KMS-11 (cell line): ENCODE results near the gene C5orf22.

Experiments used
- H2AFZ ChIP-seq: fragments of 200-600 bp; sonication (generic); 2 replicates; pipeline ENCODE4 v1.6.1; 2016; ENCODE audit warnings: antibody characterized with exemption, mixed run types, low read depth
- H3K27ac ChIP-seq: fragments of 200-600 bp; sonication (generic); 2 replicates; pipeline ENCODE4 v1.6.1; 2016; ENCODE audit warnings: mild to moderate bottlenecking, mixed run types
- H3K27me3 ChIP-seq: fragments of 200-600 bp; sonication (generic); 2 replicates; pipeline ENCODE4 v1.6.1; 2017; ENCODE audit warnings: mild to moderate bottlenecking, low read depth, mixed run types, moderate library complexity; ENCODE audit not compliant: insufficient read depth
- H3K36me3 ChIP-seq: fragments of 200-600 bp; sonication (generic); 2 replicates; pipeline ENCODE4 v1.6.1; 2017; ENCODE audit warnings: mild to moderate bottlenecking, mixed run types; ENCODE audit not compliant: insufficient read depth
- H3K4me1 ChIP-seq: fragments of 200-600 bp; sonication (generic); 2 replicates; pipeline ENCODE4 v1.6.1; 2016; ENCODE audit warnings: mild to moderate bottlenecking, low read depth, mixed run types; ENCODE audit not compliant: poor library complexity, severe bottlenecking
- H3K4me2 ChIP-seq: fragments of 200-600 bp; sonication (generic); 2 replicates; pipeline ENCODE4 v1.7.0; 2016; ENCODE audit warnings: mild to moderate bottlenecking, mixed run types
- H3K4me3 ChIP-seq: fragments of 200-600 bp; sonication (generic); IDR thresholded peaks from 2 replicates; pipeline ENCODE4 v1.6.1; 2017; ENCODE audit warnings: low read depth, low read length, mixed read lengths; ENCODE audit not compliant: insufficient read depth
- H3K79me2 ChIP-seq: fragments of 200-600 bp; sonication (generic); 2 replicates; pipeline ENCODE4 v1.6.1; 2016; ENCODE audit warnings: low read depth, mixed run types; ENCODE audit not compliant: insufficient read depth
- H3K9ac ChIP-seq: fragments of 200-600 bp; sonication (generic); 2 replicates; pipeline ENCODE4 v1.6.1; 2016; ENCODE audit warnings: mild to moderate bottlenecking, mixed run types
- H4K20me1 ChIP-seq: fragments of 200-600 bp; sonication (generic); 2 replicates; pipeline ENCODE4 v1.6.1; 2016; ENCODE audit warnings: mild to moderate bottlenecking, mixed run types; ENCODE audit not compliant: insufficient read depth
- CTCF ChIP-seq: fragments of 200-600 bp; sonication (generic); conservative IDR thresholded peaks from 2 replicates; pipeline ENCODE4 v1.6.1; 2017; ENCODE audit warnings: low read depth, mild to moderate bottlenecking, antibody characterized with exemption, low read length, moderate library complexity, mixed read lengths

The C5orf22 gene

GRCh38 chr5:31579558-31579957 lies 47.5 kb downstream of the C5orf22 start:
- H3K4me1 ChIP-seq = no peaks in the 10 kb centered on the region
- no peak overlapping the region for H2AFZ ChIP-seq
- no peaks in the 10 kb centered on the region for H3K79me2 ChIP-seq
- H4K20me1 ChIP-seq = no peaks in the 10 kb centered on the region
- no peak for TF ChIP-seq CTCF
- no peaks in the 10 kb centered on the region for H3K36me3 ChIP-seq
- H3K27ac ChIP-seq = no peak overlapping the region
- no peak overlapping the region for H3K9ac ChIP-seq
- H3K4me3 ChIP-seq = no peak overlapping the region
- H3K4me2 ChIP-seq = no peak overlapping the region
- no peaks in the 10 kb centered on the region for H3K27me3 ChIP-seq

GRCh38 chr5:31581498-31582099 lies 49.5 kb downstream of the C5orf22 start:
- TF ChIP-seq CTCF = peak; percentile 87
- Histone ChIP-seq H3K4me1 (no peaks in the 10 kb centered on the region), H3K27me3 (no peaks in the 10 kb centered on the region), H3K4me3 (no peak overlapping the region), H4K20me1 (no peaks in the 10 kb centered on the region), H3K36me3 (no peaks in the 10 kb centered on the region), H2AFZ (no peak overlapping the region), H3K9ac (no peak overlapping the region), H3K79me2 (no peaks in the 10 kb centered on the region), H3K4me2 (no peak overlapping the region), H3K27ac (no peak overlapping the region)

GRCh38 chr5:31583129-31583528 lies 51.0 kb downstream of the C5orf22 start:
- no peak overlapping the region for H3K27ac ChIP-seq
- TF ChIP-seq CTCF = no peak
- no peak overlapping the region for H3K4me2 ChIP-seq
- no peaks in the 10 kb centered on the region for H4K20me1 ChIP-seq
- no peaks in the 10 kb centered on the region for H3K36me3 ChIP-seq
- H3K4me3 ChIP-seq = no peak overlapping the region
- no peaks in the 10 kb centered on the region for H3K79me2 ChIP-seq
- H3K4me1 ChIP-seq = no peaks in the 10 kb centered on the region
- no peak overlapping the region for H2AFZ ChIP-seq
- H3K9ac ChIP-seq = no peak overlapping the region
- no peaks in the 10 kb centered on the region for H3K27me3 ChIP-seq

- TF ChIP-seq CTCF = no peak
- Histone ChIP-seq H3K9ac (no peak overlapping the region), H3K36me3 (no peaks in the 10 kb centered on the region), H2AFZ (no peak overlapping the region), H3K4me2 (no peak overlapping the region), H3K79me2 (no peaks in the 10 kb centered on the region), H3K4me1 (no peaks in the 10 kb centered on the region), H3K4me3 (no peak overlapping the region), H4K20me1 (no peaks in the 10 kb centered on the region), H3K27ac (no peak overlapping the region), H3K27me3 (no peaks in the 10 kb centered on the region)
Observed at GRCh38 chr5:31585166-31585894, 53.2 kb downstream of the C5orf22 start.
